Hepatocyte (in vitro differentiated cells): Measurements from ENCODE around the gene ALCAM.

ENCODE experiments used
- CTCF ChIP-seq: fragments of 200-600 bp; sonication (generic); IDR thresholded peaks from 2 replicates; pipeline ENCODE4 v1.5.1; 2016; ENCODE audit warnings: antibody characterized with exemption, mild to moderate bottlenecking; ENCODE audit not compliant: poor library complexity
- EZH2 ChIP-seq: fragments of 200-600 bp; sonication (generic); IDR thresholded peaks from 2 replicates; pipeline ENCODE4 v1.6.1; 2016; ENCODE audit warnings: antibody characterized with exemption, mild to moderate bottlenecking, borderline replicate concordance

DNA sequence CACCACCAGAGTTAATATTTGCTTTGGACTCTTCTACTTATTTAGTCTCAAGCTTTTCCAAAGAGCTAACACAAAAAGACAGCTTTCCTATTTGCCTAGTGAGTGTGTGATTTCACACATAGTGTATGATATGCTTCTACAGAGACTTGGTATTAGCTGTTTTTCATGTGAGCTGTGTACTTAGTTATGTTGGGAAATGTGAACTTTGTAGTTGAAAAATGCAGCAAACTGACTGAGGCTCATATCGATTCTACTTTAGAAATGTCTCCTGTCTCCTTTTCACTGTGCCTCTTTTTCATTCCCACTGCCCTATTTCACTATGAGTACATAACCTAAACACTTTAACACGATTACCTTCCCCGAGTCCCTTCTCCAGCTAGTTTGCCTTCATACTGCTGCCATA, 136.5 kb downstream of the ALCAM start:
- TF ChIP-seq CTCF (no peak), EZH2 (no peak)
